SU-DHL-6 (cell line): Measurements from ENCODE around the gene CNPY1.
"Not testable (repeated sequence)": the region's sequence is repeated elsewhere in the genome, so short reads cannot be mapped to it uniquely, and the experiment has no call there.

Experiments
- H2AFZ ChIP-seq: fragments of 200-600 bp; sonication (generic); 2 replicates; pipeline ENCODE4 v1.6.1; 2014; ENCODE audit warnings: low read depth, mild to moderate bottlenecking, moderate library complexity, mixed read lengths, antibody characterized with exemption, low read length; ENCODE audit not compliant: severe bottlenecking
- H3F3A ChIP-seq: fragments of 200-600 bp; shearing (Covaris generic); 2 replicates; pipeline ENCODE4 v1.6.0; 2016; ENCODE audit warnings: antibody characterized with exemption, mild to moderate bottlenecking; ENCODE audit not compliant: insufficient read depth
- H3K27ac ChIP-seq: fragments of 200-600 bp; sonication (generic); 2 replicates; pipeline ENCODE4 v1.5.1; 2016; ENCODE audit warnings: low read depth, mild to moderate bottlenecking, low read length, moderate library complexity, mixed read lengths
- H3K27me3 ChIP-seq: fragments of 200-600 bp; sonication (generic), shearing (Covaris generic); 2 replicates; pipeline ENCODE4 v1.6.0; 2014; ENCODE audit warnings: mild to moderate bottlenecking, low read length
- H3K36me3 ChIP-seq: fragments of 200-600 bp; sonication (generic); 2 replicates; pipeline ENCODE4 v1.6.1; 2014; ENCODE audit warnings: mild to moderate bottlenecking, low read length, mixed read lengths
- H3K4me2 ChIP-seq: fragments of 300-600, 200-600 bp; shearing (Covaris generic), sonication (generic); 2 replicates; pipeline ENCODE4 v1.6.0; 2014; ENCODE audit warnings: low read length, low read depth, mild to moderate bottlenecking; ENCODE audit not compliant: poor library complexity, severe bottlenecking
- H3K4me3 ChIP-seq: fragments of 200-600 bp; sonication (generic); 2 replicates; pipeline ENCODE4 v1.5.1; 2014; ENCODE audit warnings: antibody characterized with exemption, low read length, mild to moderate bottlenecking, mixed read lengths; ENCODE audit not compliant: insufficient read depth, poor library complexity, severe bottlenecking
- H3K79me2 ChIP-seq: fragments of 200-600 bp; sonication (generic); 2 replicates; pipeline ENCODE4 v1.6.1; 2014; ENCODE audit warnings: mild to moderate bottlenecking, low read length, moderate library complexity; ENCODE audit not compliant: insufficient read depth
- H3K9ac ChIP-seq: fragments of 200-600 bp; sonication (generic); 2 replicates; pipeline ENCODE4 v1.7.0; 2014; ENCODE audit warnings: mild to moderate bottlenecking, low read length
- H3K9me2 ChIP-seq: fragments of 200-600 bp; sonication (generic); replicated peaks from 2 replicates; pipeline ENCODE4 v1.6.1; 2014; ENCODE audit warnings: low read length; ENCODE audit not compliant: insufficient read depth
- H3K9me3 ChIP-seq: fragments of 200-600 bp; sonication (generic); 2 replicates; pipeline ENCODE4 v1.6.1; 2014; ENCODE audit warnings: low read length, mixed read lengths; ENCODE audit not compliant: insufficient read depth
- H4K20me1 ChIP-seq: fragments of 200-600 bp; sonication (generic); 2 replicates; pipeline ENCODE4 v1.6.1; 2014; ENCODE audit warnings: low read depth, mild to moderate bottlenecking, antibody characterized with exemption, low read length, moderate library complexity, mixed read lengths
- CTCF ChIP-seq: fragments of 200-600 bp; sonication (generic); IDR thresholded peaks from one replicate; pipeline ENCODE4 v1.5.1; 2017; ENCODE audit warnings: antibody characterized with exemption, mild to moderate bottlenecking, low read length, moderate library complexity; ENCODE audit not compliant: insufficient read depth, poor library complexity, severe bottlenecking
- EZH2phosphoT487 ChIP-seq: fragments of 200-600 bp; sonication (generic), shearing (Covaris generic); conservative IDR thresholded peaks from 2 replicates; pipeline ENCODE4 v1.6.1; 2018; ENCODE audit warnings: mild to moderate bottlenecking, antibody characterized with exemption, low read length, moderate library complexity, mixed read lengths

The CNPY1 gene

GRCh38 chr7:155546449-155546848, at the start of gene CNPY1:
Gene CNPY1, minus strand, starts transcription at chr7:155546559. Its CDS starts 630 bp downstream, at chr7:155545929.
- H3K4me3 ChIP-seq, H3K4me2 ChIP-seq, H3K27ac ChIP-seq, H3K79me2 ChIP-seq, H3K9ac ChIP-seq, H3F3A ChIP-seq, H3K9me3 ChIP-seq, H2AFZ ChIP-seq, H3K9me2 ChIP-seq, H4K20me1 ChIP-seq, H3K36me3 ChIP-seq, H3K27me3 ChIP-seq: not testable (repeated sequence)

- TF ChIP-seq EZH2phosphoT487 = no peak
- no peak for TF ChIP-seq CTCF
- H2AFZ ChIP-seq = no peak overlapping the region
- no peaks in the 10 kb centered on the region for H3K79me2 ChIP-seq
- H3K4me2 ChIP-seq = no peak overlapping the region
- H3K36me3 ChIP-seq = no peaks in the 10 kb centered on the region
- H3K27me3 ChIP-seq = no peaks in the 10 kb centered on the region
- H4K20me1 ChIP-seq = no peaks in the 10 kb centered on the region
- H3F3A ChIP-seq = no peaks in the 10 kb centered on the region
- H3K9me2 ChIP-seq = no peaks in the 10 kb centered on the region
- H3K27ac ChIP-seq = no peak overlapping the region
- no peak overlapping the region for H3K4me3 ChIP-seq
- no peaks in the 10 kb centered on the region for H3K9me3 ChIP-seq
- H3K9ac ChIP-seq = no peak overlapping the region
Observed at GRCh38 chr7:155594961-155595366, 48.6 kb upstream of the CNPY1 start.

DNA sequence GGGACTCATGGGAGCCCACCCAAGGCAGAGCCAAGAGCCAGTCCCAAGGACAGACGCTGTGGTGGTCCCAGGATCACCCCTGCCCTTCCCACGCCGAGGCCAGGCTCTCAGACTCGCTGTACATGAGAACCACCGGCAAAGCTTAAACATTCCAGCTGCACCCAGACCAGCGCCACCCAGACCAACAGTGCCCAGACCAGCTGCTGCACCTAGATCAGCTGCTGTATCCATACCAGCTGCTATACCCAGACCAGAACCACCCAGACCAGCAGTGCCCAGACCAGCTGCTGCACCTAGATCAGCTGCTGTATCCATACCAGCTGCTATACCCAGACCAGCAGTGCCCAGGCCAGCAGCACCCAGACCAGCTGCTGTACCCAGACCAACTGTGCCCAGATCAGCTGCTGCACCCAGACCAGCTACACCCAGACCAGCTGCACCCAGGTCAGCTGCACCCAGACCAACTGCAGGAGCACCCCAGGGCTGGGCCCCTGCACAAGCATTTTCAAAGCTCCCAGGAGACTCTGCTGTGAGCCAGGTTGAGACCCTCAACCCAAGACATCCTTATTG, 47.9 kb upstream of the CNPY1 start:
- no peak overlapping the region for H3K4me2 ChIP-seq
- H3K27ac ChIP-seq = no peak overlapping the region

More for the DNA sequence above, 47.9 kb upstream of the CNPY1 start:
- no peaks in the 10 kb centered on the region for H3K9me2 ChIP-seq
- no peaks in the 10 kb centered on the region for H3K27me3 ChIP-seq
- no peak overlapping the region for H3K4me3 ChIP-seq
- no peaks in the 10 kb centered on the region for H3K79me2 ChIP-seq
- H2AFZ ChIP-seq = no peak overlapping the region
- H3K36me3 ChIP-seq = no peaks in the 10 kb centered on the region
- TF ChIP-seq EZH2phosphoT487 (no peak), CTCF (no peak)
- no peak overlapping the region for H3K9ac ChIP-seq
- no peaks in the 10 kb centered on the region for H3K9me3 ChIP-seq
- no peaks in the 10 kb centered on the region for H3F3A ChIP-seq
- H4K20me1 ChIP-seq = no peaks in the 10 kb centered on the region
